DND-41 (cell line): Measurements from ENCODE around the gene SLC16A3.

Experiments used
- CTCF ChIP-seq: IDR thresholded peaks from 2 replicates; pipeline ENCODE4 v1.5.1; 2012; ENCODE audit warnings: borderline replicate concordance, low read length, moderate library complexity, mild to moderate bottlenecking; ENCODE audit not compliant: poor library complexity, severe bottlenecking; ENCODE audit errors: extremely low read depth
- EZH2 ChIP-seq: IDR thresholded peaks from 3 replicates; pipeline ENCODE4 v1.6.1; 2012; ENCODE audit warnings: borderline replicate concordance, low read depth, mild to moderate bottlenecking, moderate library complexity, low read length, inconsistent platforms; ENCODE audit not compliant: severe bottlenecking

- TF ChIP-seq CTCF (no peak), EZH2 (no peak)
These were observed 35.2 kb upstream of the SLC16A3 start for GRCh38 chr17:82193520-82194220.
